ENCODE data around the gene NUCB2. TPM values are rescaled to one million over a fixed set of nuclear protein-coding genes. Genes with fewer than 3 reads are reported as not detected.
A peak's percentile ranks its signal among the peaks of the same experiment; 100 is the strongest.

NUCB2 gene
- total and polyA plus RNA-seq, 10 of the 15 experiments (the other 5 are each of a cell fraction or from before 2014, with no cell fraction given), result 16.0 to 74.1 (median 52.1) TPM

DNA sequence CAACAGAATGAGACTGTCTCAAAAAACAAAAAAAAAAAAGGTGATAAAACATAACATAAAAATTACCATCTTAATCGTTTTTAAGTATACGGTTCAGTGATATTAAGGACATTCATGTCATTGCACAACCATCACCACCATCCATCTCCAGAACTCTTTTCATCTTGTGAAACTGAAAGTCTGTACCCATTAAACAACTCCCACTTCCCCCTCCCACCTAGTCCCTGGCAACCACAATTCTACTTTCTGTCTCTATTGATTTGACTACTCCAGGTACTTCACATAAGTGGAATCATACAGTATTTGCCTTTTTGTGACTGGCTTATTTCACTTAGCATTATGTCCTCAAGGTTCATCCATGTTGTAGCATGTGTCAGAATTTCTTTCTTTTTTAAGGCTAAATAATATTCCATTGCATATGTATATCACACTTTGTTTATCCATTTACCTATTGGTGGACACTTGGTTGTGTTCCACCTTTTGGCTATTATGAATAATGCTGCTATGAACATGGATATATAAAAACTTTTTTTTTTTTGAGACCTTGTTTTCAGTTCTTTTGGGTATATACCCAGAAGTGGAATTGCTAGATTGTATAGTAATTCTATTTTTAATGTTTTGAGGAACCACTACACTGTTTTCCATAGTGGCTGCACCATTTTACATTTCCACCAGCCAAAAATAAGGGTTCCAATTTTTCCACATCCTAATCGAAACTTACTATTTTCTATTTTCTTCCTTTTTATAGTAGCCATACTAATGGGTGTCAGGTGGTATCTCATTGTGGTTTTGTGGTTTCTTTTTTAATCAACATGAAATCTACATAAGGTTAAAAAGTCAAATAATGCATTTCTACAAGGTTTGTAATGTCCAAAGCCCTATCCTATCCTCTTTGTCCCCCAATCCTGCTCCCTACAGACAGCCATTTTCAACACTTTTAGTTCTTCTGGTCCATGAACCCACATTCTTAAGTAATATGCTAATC is 45.4 kb upstream of the NUCB2 start (continued):
- TF ChIP-seq JUND (IDR thresholded peaks at IDR 0.05; ENCODE audit: low read depth, low read length) (no peak), EZH2 (IDR thresholded peaks at IDR 0.05; ENCODE audit: borderline replicate concordance, control insufficient read depth, low read depth, low read length) (no peak), KLF5 (IDR thresholded peaks at IDR 0.05; ENCODE audit: partially characterized antibody) (no peak), KDM1A (IDR thresholded peaks at IDR 0.05; ENCODE audit: borderline replicate concordance) (no peak), MTA2 (IDR thresholded peaks at IDR 0.05; ENCODE audit: low read depth) (peak; percentile 97), CEBPB (IDR thresholded peaks at IDR 0.05; ENCODE audit: borderline replicate concordance in 1 of 2, low read depth in 2 of 2, low read length in 2 of 2) (peak; percentile 76 to 94), POLR2A (IDR thresholded peaks at IDR 0.05; ENCODE audit: low read depth, low read length) (no peak), SRF (IDR thresholded peaks at IDR 0.05; ENCODE audit: low read depth in 2 of 2, low read length in 2 of 2) (no peak), CBX5 (IDR thresholded peaks at IDR 0.05; ENCODE audit: low read depth) (0 out of 2 replicates have a peak, but pooled peaks have one; percentile 65), RAD51 (IDR thresholded peaks at IDR 0.05) (peak; percentile 10; the same call in 1 of the 2 replicates), JUNB (IDR thresholded peaks at IDR 0.05) (peak; percentile 89), TCF12 (IDR thresholded peaks at IDR 0.05; ENCODE audit: low read depth, low read length) (0 out of 2 replicates have a peak, but pooled peaks have one; percentile 45), ZNF207 (IDR thresholded peaks at IDR 0.05; ENCODE audit: borderline replicate concordance) (no peak), POU2F2 (IDR thresholded peaks at IDR 0.05; ENCODE audit: borderline replicate concordance, low read depth, low read length) (peak; percentile 70; the same call in 2 of the 3 replicates), ZSCAN29 (IDR thresholded peaks at IDR 0.05) (no peak), STAT3 (IDR thresholded peaks at IDR 0.05; ENCODE audit: low read depth, low read length) (0 out of 2 replicates have a peak, but pooled peaks have one; percentile 34), ATF7 (IDR thresholded peaks at IDR 0.05; ENCODE audit: low read depth) (peak; percentile 75), PML (IDR thresholded peaks at IDR 0.05; ENCODE audit: low read length) (peak; percentile 56; the same call in 1 of the 2 replicates), CEBPZ (IDR thresholded peaks at IDR 0.05; ENCODE audit: low read depth, low read length) (no peak), NFYB (IDR thresholded peaks at IDR 0.05; ENCODE audit: insufficient read depth, low read depth, low read length) (no peak), ASH2L (IDR thresholded peaks at IDR 0.05; ENCODE audit: borderline replicate concordance, low read depth) (no peak)
- TF ChIP-seq, protein P1, sequence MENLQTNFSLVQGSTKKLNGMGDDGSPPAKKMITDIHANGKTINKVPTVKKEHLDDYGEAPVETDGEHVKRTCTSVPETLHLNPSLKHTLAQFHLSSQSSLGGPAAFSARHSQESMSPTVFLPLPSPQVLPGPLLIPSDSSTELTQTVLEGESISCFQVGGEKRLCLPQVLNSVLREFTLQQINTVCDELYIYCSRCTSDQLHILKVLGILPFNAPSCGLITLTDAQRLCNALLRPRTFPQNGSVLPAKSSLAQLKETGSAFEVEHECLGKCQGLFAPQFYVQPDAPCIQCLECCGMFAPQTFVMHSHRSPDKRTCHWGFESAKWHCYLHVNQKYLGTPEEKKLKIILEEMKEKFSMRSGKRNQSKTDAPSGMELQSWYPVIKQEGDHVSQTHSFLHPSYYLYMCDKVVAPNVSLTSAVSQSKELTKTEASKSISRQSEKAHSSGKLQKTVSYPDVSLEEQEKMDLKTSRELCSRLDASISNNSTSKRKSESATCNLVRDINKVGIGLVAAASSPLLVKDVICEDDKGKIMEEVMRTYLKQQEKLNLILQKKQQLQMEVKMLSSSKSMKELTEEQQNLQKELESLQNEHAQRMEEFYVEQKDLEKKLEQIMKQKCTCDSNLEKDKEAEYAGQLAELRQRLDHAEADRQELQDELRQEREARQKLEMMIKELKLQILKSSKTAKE (IDR thresholded peaks at IDR 0.05; ENCODE audit: low read depth, poor library complexity, severe bottlenecking), result peak; percentile 96
- TF ChIP-seq, protein P2, sequence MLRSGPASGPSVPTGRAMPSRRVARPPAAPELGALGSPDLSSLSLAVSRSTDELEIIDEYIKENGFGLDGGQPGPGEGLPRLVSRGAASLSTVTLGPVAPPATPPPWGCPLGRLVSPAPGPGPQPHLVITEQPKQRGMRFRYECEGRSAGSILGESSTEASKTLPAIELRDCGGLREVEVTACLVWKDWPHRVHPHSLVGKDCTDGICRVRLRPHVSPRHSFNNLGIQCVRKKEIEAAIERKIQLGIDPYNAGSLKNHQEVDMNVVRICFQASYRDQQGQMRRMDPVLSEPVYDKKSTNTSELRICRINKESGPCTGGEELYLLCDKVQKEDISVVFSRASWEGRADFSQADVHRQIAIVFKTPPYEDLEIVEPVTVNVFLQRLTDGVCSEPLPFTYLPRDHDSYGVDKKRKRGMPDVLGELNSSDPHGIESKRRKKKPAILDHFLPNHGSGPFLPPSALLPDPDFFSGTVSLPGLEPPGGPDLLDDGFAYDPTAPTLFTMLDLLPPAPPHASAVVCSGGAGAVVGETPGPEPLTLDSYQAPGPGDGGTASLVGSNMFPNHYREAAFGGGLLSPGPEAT (IDR thresholded peaks at IDR 0.05; ENCODE audit: low read depth), result peak; percentile 64; the same call in 1 of the 2 replicates

Data from GM12878 (cell line).